ENCODE data around the gene RABL3. TPM values are rescaled to one million over a fixed set of nuclear protein-coding genes. Genes with fewer than 3 reads are reported as not detected.

RABL3 gene
- total RNA-seq, 1 donor from 2014 or later = 16.6 TPM

- no peak for DNase-seq (ENCODE audit: low read depth)
- no peaks in the 10 kb centered on the region for H3K36me3 ChIP-seq (ENCODE audit: control insufficient read depth, insufficient read depth, low read length)
Observed at GRCh38 chr3:120673116-120673515, 69.2 kb downstream of the RABL3 start.

DNA sequence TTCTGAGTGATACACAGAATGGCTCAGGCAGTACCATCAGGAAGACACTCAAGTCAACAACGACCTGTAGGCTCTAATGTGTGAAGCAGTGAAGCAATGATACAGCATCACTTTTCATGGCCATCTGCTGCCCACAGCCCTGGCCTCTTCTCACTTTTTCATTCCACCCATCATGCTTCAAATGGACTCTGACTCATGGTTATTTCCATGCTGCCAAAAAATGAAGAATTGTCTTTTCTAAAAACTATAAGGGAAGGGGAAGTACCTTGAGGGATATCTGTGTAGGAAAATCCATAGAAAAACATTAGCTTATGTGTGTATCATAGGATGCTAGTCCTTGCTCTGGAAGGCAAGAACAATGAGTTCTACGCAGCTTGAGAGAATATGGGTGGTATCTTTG, 71.7 kb downstream of the RABL3 start:
- no peak for TF ChIP-seq CTCF (IDR thresholded peaks at IDR 0.05; ENCODE audit: insufficient read depth, low read length, poor library complexity, severe bottlenecking)
- no peak for DNase-seq (ENCODE audit: low read depth)
- Histone ChIP-seq H3K36me3 (ENCODE audit: control insufficient read depth, insufficient read depth, low read length) (no peaks in the 10 kb centered on the region), H3K27me3 (ENCODE audit: control insufficient read depth, insufficient read depth, low read length) (no peaks in the 10 kb centered on the region), H3K4me3 (ENCODE audit: low read depth, low read length) (no peak overlapping the region)

More at GRCh38 chr3:120673116-120673515, 69.2 kb downstream of the RABL3 start:
- TF ChIP-seq CTCF (IDR thresholded peaks at IDR 0.05; ENCODE audit: insufficient read depth, low read length, poor library complexity, severe bottlenecking) = no peak
- H3K4me3 ChIP-seq (ENCODE audit: low read depth, low read length) = no peak overlapping the region
- H3K27me3 ChIP-seq (ENCODE audit: control insufficient read depth, insufficient read depth, low read length) = no peaks in the 10 kb centered on the region

DNA sequence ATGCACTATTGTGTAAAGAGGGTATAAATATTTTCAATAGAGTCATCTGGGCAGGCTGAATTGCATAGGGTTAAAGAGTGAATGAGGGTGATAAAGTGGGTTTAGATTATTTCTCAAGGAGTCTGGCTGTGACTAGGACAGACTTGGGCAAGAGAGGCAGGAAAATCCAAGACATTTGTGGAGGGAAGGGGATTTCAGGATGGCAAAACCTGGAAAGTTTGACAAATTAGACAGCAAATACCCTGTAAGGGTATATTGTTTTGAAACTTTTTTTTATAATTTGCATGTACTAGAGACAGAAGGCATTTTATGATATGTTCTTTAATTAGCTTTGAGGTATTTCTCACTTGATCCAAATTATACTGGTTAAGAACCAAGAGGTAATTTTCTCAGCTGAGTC, 77.4 kb downstream of the RABL3 start:
- H3K36me3 ChIP-seq (ENCODE audit: control insufficient read depth, insufficient read depth, low read length) = no peaks in the 10 kb centered on the region
- TF ChIP-seq CTCF (IDR thresholded peaks at IDR 0.05; ENCODE audit: insufficient read depth, low read length, poor library complexity, severe bottlenecking) = no peak
- H3K27me3 ChIP-seq (ENCODE audit: control insufficient read depth, insufficient read depth, low read length) = no peaks in the 10 kb centered on the region
- no peak for DNase-seq (ENCODE audit: low read depth)
- no peak overlapping the region for H3K4me3 ChIP-seq (ENCODE audit: low read depth, low read length)

DNA sequence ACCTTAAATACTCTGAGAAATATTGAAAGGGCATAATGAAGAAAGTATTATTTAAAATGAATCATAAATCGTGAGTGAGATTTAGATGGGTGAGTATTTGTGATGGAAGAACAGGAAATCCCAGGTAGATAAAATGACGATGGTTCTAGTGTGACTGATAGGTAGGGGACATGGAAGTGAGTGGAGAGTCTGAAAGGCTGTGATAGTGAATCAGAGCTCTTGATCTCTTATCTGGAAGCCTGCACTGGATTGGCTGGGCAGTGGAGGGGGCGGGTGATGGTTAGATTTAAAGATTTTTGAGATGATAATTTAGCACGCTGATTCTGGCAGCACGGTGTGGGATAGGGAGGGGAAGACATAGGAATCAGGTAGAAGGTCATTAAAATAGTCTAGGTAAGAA, 80.4 kb downstream of the RABL3 start:
- H3K4me3 ChIP-seq (ENCODE audit: low read depth, low read length) = no peak overlapping the region
- no peak for DNase-seq (ENCODE audit: low read depth)
- H3K36me3 ChIP-seq (ENCODE audit: control insufficient read depth, insufficient read depth, low read length) = no peaks in the 10 kb centered on the region
- no peak for TF ChIP-seq CTCF (IDR thresholded peaks at IDR 0.05; ENCODE audit: insufficient read depth, low read length, poor library complexity, severe bottlenecking)
- no peaks in the 10 kb centered on the region for H3K27me3 ChIP-seq (ENCODE audit: control insufficient read depth, insufficient read depth, low read length)

DNA sequence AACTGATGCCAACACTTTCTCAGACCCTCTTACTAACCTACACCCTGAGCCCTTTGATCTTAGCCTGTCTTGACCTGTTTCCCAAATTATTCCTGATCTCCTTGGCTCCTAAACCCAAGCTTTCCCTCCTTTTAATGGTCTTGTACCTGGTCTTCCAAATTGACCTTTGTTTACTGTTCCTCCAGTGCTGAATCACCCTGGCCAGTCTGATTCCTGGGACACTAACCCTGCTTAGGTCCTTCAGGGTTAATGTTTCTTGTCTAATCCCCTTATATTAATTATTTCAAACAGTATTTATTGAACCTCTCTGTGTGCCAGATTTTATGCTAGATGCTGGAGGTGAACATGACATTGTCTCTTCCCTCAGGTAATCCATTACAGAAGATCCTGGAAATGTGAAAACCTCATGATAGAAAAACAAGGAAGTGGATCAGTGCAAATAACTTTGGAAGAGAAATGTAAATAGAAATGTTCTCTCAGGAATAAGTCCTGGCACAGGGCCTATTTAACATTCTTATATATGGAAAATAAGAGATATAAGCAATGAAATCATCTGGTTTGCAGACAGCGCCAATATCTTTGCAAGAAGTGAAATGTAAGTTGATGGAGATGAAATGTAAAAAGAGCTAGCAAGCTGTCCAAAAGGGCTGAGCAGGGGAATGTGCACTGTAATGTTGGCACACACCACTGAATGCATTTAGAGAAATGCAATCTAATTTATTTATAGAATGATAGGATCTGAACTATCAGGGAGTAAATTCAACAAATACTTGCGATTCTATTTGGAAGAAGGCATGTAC, 81.0 kb downstream of the RABL3 start:
- no peak for DNase-seq (ENCODE audit: low read depth)
- H3K36me3 ChIP-seq (ENCODE audit: control insufficient read depth, insufficient read depth, low read length) = no peaks in the 10 kb centered on the region
- no peak for TF ChIP-seq CTCF (IDR thresholded peaks at IDR 0.05; ENCODE audit: insufficient read depth, low read length, poor library complexity, severe bottlenecking)
- H3K27me3 ChIP-seq (ENCODE audit: control insufficient read depth, insufficient read depth, low read length) = no peaks in the 10 kb centered on the region
- H3K4me3 ChIP-seq (ENCODE audit: low read depth, low read length) = no peak overlapping the region

GRCh38 chr3:120659834-120660233, 82.5 kb downstream of the RABL3 start:
- DNase-seq (ENCODE audit: low read depth) = no peak
- TF ChIP-seq CTCF (IDR thresholded peaks at IDR 0.05; ENCODE audit: insufficient read depth, low read length, poor library complexity, severe bottlenecking) = no peak
- Histone ChIP-seq H3K4me3 (ENCODE audit: low read depth, low read length) (no peak overlapping the region), H3K36me3 (ENCODE audit: control insufficient read depth, insufficient read depth, low read length) (no peaks in the 10 kb centered on the region), H3K27me3 (ENCODE audit: control insufficient read depth, insufficient read depth, low read length) (no peaks in the 10 kb centered on the region)

Measured in kidney epithelial cell (primary cell).